ENCODE data around the gene MYEF2. TPM values are rescaled to one million over a fixed set of nuclear protein-coding genes. Genes with fewer than 3 reads are reported as not detected.

MYEF2 gene
- total and polyA plus RNA-seq, 10 of the 15 experiments (the other 5 are each of a cell fraction or from before 2014, with no cell fraction given): 9.2 to 47.0 (median 19.9) TPM

GRCh38 chr15:48221885-48222284 lies 43.8 kb upstream of the MYEF2 start (continued):
- TF ChIP-seq POLR2AphosphoS2 (IDR thresholded peaks at IDR 0.05; ENCODE audit: low read depth, low read length): no peak
- no peak for TF ChIP-seq REST (IDR thresholded peaks at IDR 0.05; ENCODE audit: low read depth, low read length)
- TF ChIP-seq POU2F2 (IDR thresholded peaks at IDR 0.05; ENCODE audit: borderline replicate concordance, low read depth, low read length): no peak
- no peak for TF ChIP-seq STAT3 (IDR thresholded peaks at IDR 0.05; ENCODE audit: low read depth, low read length)

GRCh38 chr15:48221261-48221660 lies 43.2 kb upstream of the MYEF2 start:
- intact Hi-C loops (cut with micrococcal nuclease; ENCODE audit: unreplicated experiment) (no loop called here), in situ Hi-C loops (cut with MboI) (no loop called here)
- Histone ChIP-seq H3K9me3 (replicated peaks; ENCODE audit: control insufficient read depth, insufficient read depth, low read length) (no peaks in the 10 kb centered on the region), H3K4me1 (ENCODE audit: control insufficient read depth, insufficient read depth, low read length) (no peaks in the 10 kb centered on the region), H3K9ac (ENCODE audit: control insufficient read depth, insufficient read depth, low read length) (no peak overlapping the region), H2AFZ (ENCODE audit: control insufficient read depth, low read depth, low read length) (no peak overlapping the region), H3K4me3 (no peak overlapping the region), H3K4me2 (ENCODE audit: control insufficient read depth, insufficient read depth) (no peak overlapping the region), H3K36me3 (ENCODE audit: control insufficient read depth in 2 of 2, insufficient read depth in 2 of 2, low read length in 1 of 2) (no peaks in the 10 kb centered on the region), H3K79me2 (ENCODE audit: control insufficient read depth, insufficient read depth, low read length) (no peaks in the 10 kb centered on the region), H4K20me1 (ENCODE audit: control insufficient read depth, insufficient read depth) (no peaks in the 10 kb centered on the region), H3K27me3 (replicated peaks in 1 of 2; ENCODE audit: control insufficient read depth in 2 of 2, insufficient read depth in 2 of 2, low read length in 1 of 2) (no peaks in the 10 kb centered on the region; a peak in 2 of 4 replicates), H3K27ac (ENCODE audit: control insufficient read depth, insufficient read depth) (no peak overlapping the region)
- CTCF ChIA-PET: no interaction called here
- SMC1A ChIA-PET (ENCODE audit: uncharacterized antibody, unreplicated experiment): interaction anchor here (1.1 kb wide), 1 partner anchor 9 kb away, joined by 3 read pairs; no protein-coding TSS in a partner anchor
- POLR2A ChIA-PET: interaction anchor here (0.6 kb wide), 1 partner anchor 49 kb away, joined by 6 read pairs; no protein-coding TSS in a partner anchor
- FAIRE-seq: no peak
- no peak for ATAC-seq
- RAD21 ChIA-PET (ENCODE audit: unreplicated experiment): no interaction called here
- BruUV-seq (replicated peaks): no TSS peak
- DNase-seq (ENCODE audit: low read depth, low spot score): no peak
- 0% methylated on average over 1 of the region's 1 CpG for WGBS (ENCODE audit: insufficient coverage, insufficient replicate concordance, low lambda C conversion rate, missing lambda C conversion rate)
- TF ChIP-seq RAD51 (IDR thresholded peaks at IDR 0.05) (no peak), IKZF2 (IDR thresholded peaks at IDR 0.05) (no peak), MXI1 (IDR thresholded peaks at IDR 0.05; ENCODE audit: low read depth, low read length) (no peak), JUND (IDR thresholded peaks at IDR 0.05; ENCODE audit: low read depth, low read length) (no peak), MLLT1 (IDR thresholded peaks at IDR 0.05) (no peak), RFX5 (IDR thresholded peaks at IDR 0.05; ENCODE audit: low read depth, low read length) (no peak), ELK1 (IDR thresholded peaks at IDR 0.05; ENCODE audit: low read depth, low read length) (no peak), MTA3 (IDR thresholded peaks at IDR 0.05; ENCODE audit: borderline replicate concordance, low read length) (no peak), IRF4 (IDR thresholded peaks at IDR 0.05; ENCODE audit: low read depth, low read length) (no peak), NFXL1 (IDR thresholded peaks at IDR 0.05; ENCODE audit: borderline replicate concordance) (no peak), ZBTB11 (CRISPR knock-in tag; IDR thresholded peaks at IDR 0.05) (no peak)
